CD8-positive, alpha-beta memory T cell (primary cell): Measurements from ENCODE around the gene SLC12A3. TPM values are rescaled to one million over a fixed set of nuclear protein-coding genes. Genes with fewer than 3 reads are reported as not detected.

Experiments used
- CTCF ChIA-PET: fragments of 350-600 bp; sonication (Branson Sonifier 250); formaldehyde crosslinking; loops from one replicate; lab custom pipeline; 2021; ENCODE audit warnings: antibody characterized with exemption; lab: Charles Lee
- POLR2A ChIA-PET: fragments of 350-600 bp; sonication (Branson Sonifier 250); formaldehyde crosslinking; loops from one replicate; lab custom pipeline; 2021; ENCODE audit warnings: antibody characterized with exemption; lab: Charles Lee
- DNase-seq, 5 donors: peaks; one replicate each; pipeline versions ENCODE4 v3.0.0 to v3.0.0-alpha.2; 2020 to 2022; ENCODE audit warnings: mixed read lengths in 1 of 5
- H3K27ac ChIP-seq: one replicate; pipeline ENCODE4 v1.7.0; 2013; ENCODE audit warnings: low read depth, mild to moderate bottlenecking, low read length, moderate library complexity
- H3K27me3 ChIP-seq: 2 replicates; pipeline ENCODE4 v1.7.0; 2013; ENCODE audit warnings: low read length, mild to moderate bottlenecking; ENCODE audit not compliant: insufficient read depth, poor library complexity, severe bottlenecking
- H3K36me3 ChIP-seq: 2 replicates; pipeline ENCODE4 v1.7.0; 2013; ENCODE audit warnings: mild to moderate bottlenecking, low read length, moderate library complexity; ENCODE audit not compliant: insufficient read depth
- H3K4me1 ChIP-seq: 2 replicates; pipeline ENCODE4 v1.7.0; 2013; ENCODE audit warnings: mild to moderate bottlenecking, low read length, moderate library complexity; ENCODE audit not compliant: insufficient read depth
- H3K4me3 ChIP-seq: 2 replicates; pipeline ENCODE4 v1.7.0; 2013; ENCODE audit warnings: mild to moderate bottlenecking, low read length
- H3K9me3 ChIP-seq: 2 replicates; pipeline ENCODE4 v1.7.0; 2013; ENCODE audit warnings: mild to moderate bottlenecking, low read length
- H3K27ac Mint-ChIP-seq, 8 donors: one replicate each; pipeline ENCODE4 v1.8.0; 2020 to 2021; ENCODE audit warnings: mixed read lengths in 8 of 8, mild to moderate bottlenecking in 6 of 8, inconsistent platforms in 3 of 8, moderate library complexity in 3 of 8
- H3K27me3 Mint-ChIP-seq, 2 donors: one replicate each; pipeline ENCODE4 v1.8.0; 2020 to 2021; ENCODE audit warnings: mixed read lengths in 2 of 2, mild to moderate bottlenecking in 1 of 2, moderate library complexity in 1 of 2
- H3K36me3 Mint-ChIP-seq, 3 donors: one replicate each; pipeline ENCODE4 v1.8.0; 2020 to 2021; ENCODE audit warnings: mixed read lengths in 3 of 3, inconsistent platforms in 1 of 3, mild to moderate bottlenecking in 1 of 3
- H3K4me1 Mint-ChIP-seq, 3 donors: one replicate each; pipeline ENCODE4 v1.8.0; 2020 to 2021; ENCODE audit warnings: mixed read lengths in 3 of 3, inconsistent platforms in 1 of 3, mild to moderate bottlenecking in 1 of 3
- H3K4me3 Mint-ChIP-seq, 7 donors: one replicate each; pipeline ENCODE4 v1.8.0; 2020 to 2021; ENCODE audit warnings: mixed read lengths in 7 of 7, mild to moderate bottlenecking in 6 of 7, moderate library complexity in 4 of 7, inconsistent platforms in 2 of 7
- H3K9me3 Mint-ChIP-seq, 5 donors: one replicate each; pipeline ENCODE4 v1.8.0; 2020 to 2022; ENCODE audit warnings: mixed read lengths in 5 of 5, mild to moderate bottlenecking in 3 of 5, moderate library complexity in 2 of 5, inconsistent platforms in 1 of 5
- polyA plus RNA-seq: library from polyadenylated mRNA; unstranded; fragments of 300-500 nt; fragmentation: Illumina TruSeq; gene quantifications from one replicate; pipeline ENCODE4 v1.2.3, GENCODE V29; 2021
- total RNA-seq, 2 experiments: library from RNA; stranded (reverse); gene quantifications; one replicate each; pipeline ENCODE4 v1.2.3, GENCODE V29; 2021

Gene SLC12A3
- total and polyA plus RNA-seq, 3 experiments from 2014 or later = not detected

DNA sequence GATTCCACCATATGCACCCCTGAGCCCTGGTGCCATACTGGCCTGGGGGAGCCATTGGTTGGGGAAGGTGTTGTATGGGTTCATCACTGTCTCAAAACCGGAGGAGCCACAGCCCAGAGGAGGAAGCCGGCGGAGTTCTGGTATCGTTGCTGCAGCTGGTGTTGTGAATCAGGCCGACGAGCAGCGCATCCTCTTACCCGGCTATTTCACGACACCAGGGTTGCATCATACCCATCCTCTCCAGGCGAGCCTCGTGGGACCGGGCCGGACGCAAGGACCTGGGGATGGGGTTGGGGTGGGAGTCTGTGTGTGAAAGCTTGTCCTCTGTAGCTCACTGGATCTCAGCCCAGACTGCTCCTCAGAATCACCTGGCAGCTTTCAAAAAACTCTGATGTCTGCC lies 6.6 kb upstream of the SLC12A3 start:
- CTCF ChIA-PET = interaction anchor here (0.6 to 3.4 kb wide), 2 partner anchors 10 to 735 kb away, joined by 3 to 19 read pairs; no protein-coding TSS in a partner anchor
- H3K27ac Mint-ChIP-seq = peak overlapping the region in 2 of 8 donors; percentile 42 to 80

DNA sequence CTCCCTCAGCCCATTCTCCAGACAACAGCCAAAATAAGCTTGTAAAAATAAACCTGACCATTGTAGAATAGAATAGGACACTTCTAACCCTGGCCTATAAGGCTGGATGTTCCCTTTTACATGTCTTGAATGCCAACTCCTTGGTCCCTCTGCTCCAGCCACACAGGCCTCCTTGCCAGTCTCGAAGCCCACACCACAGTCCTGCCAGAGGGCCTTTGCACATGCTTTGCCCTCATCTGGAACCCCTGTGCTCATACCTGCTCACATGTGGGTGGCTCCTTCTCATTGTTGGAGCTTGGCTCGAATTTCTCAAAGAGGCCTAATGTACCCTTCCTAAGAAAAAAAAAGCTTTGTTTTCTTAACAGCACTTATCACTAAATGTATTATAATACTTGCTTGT lies 5.4 kb upstream of the SLC12A3 start:
- no peak overlapping the region for H3K27ac ChIP-seq
- POLR2A ChIA-PET = interaction anchor here (1.3 kb wide), 1 partner anchor 12 kb away, joined by 3 read pairs; no protein-coding TSS in a partner anchor
- H3K4me1 ChIP-seq = peaks cover 50% of the 10 kb centered on the region
- CTCF ChIA-PET = interaction anchor here (1.0 to 3.4 kb wide), 3 partner anchors 9 to 128 kb away, joined by 3 to 19 read pairs (median 3); no protein-coding TSS in a partner anchor
- H3K4me1 Mint-ChIP-seq = peaks cover 42 to 58% (median 52%) of the 10 kb centered on the region in 3 donors
- H3K27ac Mint-ChIP-seq = peak overlapping the region in 7 of 8 donors; percentile 48 to 97 (median 94)
- H3K4me3 ChIP-seq = peak overlapping the region; percentile 32
- peak in 1 of 5 donors; percentile 19 for DNase-seq
- no peaks in the 10 kb centered on the region for H3K27me3 Mint-ChIP-seq
- no peaks in the 10 kb centered on the region for H3K9me3 Mint-ChIP-seq
- no peaks in the 10 kb centered on the region for H3K36me3 ChIP-seq
- H3K4me3 Mint-ChIP-seq = peak overlapping the region in 2 of 7 donors; percentile 3 to 85
- no peaks in the 10 kb centered on the region for H3K9me3 ChIP-seq
- H3K36me3 Mint-ChIP-seq = no peaks in the 10 kb centered on the region
- no peaks in the 10 kb centered on the region for H3K27me3 ChIP-seq

More for the DNA sequence above, 6.6 kb upstream of the SLC12A3 start:
- Mint-ChIP-seq H3K36me3 (no peaks in the 10 kb centered on the region), H3K9me3 (no peaks in the 10 kb centered on the region), H3K27me3 (no peaks in the 10 kb centered on the region), H3K4me3 (no peak overlapping the region), H3K4me1 (peaks cover 39 to 52% (median 48%) of the 10 kb centered on the region in 3 donors)
- POLR2A ChIA-PET = interaction anchor here (0.5 kb wide), 1 partner anchor 72 kb away, joined by 5 read pairs; no protein-coding TSS in a partner anchor
- Histone ChIP-seq H3K4me3 (no peak overlapping the region), H3K27ac (no peak overlapping the region), H3K9me3 (no peaks in the 10 kb centered on the region), H3K36me3 (no peaks in the 10 kb centered on the region), H3K4me1 (peaks cover 48% of the 10 kb centered on the region), H3K27me3 (no peaks in the 10 kb centered on the region)
- peak in 1 of 5 donors; percentile 37 for DNase-seq

DNA sequence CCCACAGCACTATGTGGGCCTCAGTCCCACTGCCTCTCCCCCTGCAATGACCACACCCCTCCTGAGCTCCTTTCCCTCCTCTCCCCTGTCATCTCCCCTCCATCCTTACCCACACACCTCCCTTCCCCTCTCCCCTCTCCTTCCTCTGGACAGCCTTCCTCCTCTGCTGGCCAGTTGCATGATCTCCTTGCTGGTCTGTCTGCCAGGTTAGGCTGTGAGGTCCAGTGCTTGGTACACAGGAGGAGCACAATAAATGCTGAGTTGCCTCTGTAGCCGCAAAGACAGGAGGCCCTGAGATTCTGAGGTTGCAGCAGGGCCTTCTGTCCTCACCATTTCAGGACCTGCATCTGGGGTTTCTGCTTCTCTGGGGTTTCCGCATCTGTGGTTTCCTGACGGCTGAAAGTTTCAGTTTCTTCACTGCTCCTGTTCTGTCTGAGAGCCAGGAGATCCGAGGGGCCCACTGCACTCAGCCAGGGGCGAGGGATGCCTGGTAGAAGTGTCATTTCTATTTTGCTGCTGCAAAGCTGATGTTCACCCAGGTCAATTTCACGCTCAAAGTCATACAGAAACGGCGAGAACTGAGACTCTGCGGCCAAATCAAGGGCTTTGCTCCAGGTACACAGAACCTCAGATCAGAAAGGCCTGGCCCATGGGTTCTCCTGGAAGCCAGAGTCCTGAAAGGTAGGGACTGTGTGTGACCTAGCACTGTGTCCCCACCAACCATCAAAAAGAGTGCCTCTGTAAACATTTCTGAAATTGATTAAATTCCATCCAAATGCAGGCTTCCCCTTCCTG lies 4.6 kb upstream of the SLC12A3 start:
- Mint-ChIP-seq H3K27me3 (no peaks in the 10 kb centered on the region), H3K4me3 (peak overlapping the region in 6 of 7 donors; percentile 73 to 87 (median 82)), H3K27ac (peak overlapping the region; percentile 43 to 97 (median 96)), H3K36me3 (no peaks in the 10 kb centered on the region), H3K9me3 (no peaks in the 10 kb centered on the region), H3K4me1 (peaks cover 42 to 61% (median 53%) of the 10 kb centered on the region in 3 donors)
- H3K9me3 ChIP-seq = no peaks in the 10 kb centered on the region
- H3K4me1 ChIP-seq = peaks cover 50% of the 10 kb centered on the region
- peak; percentile 17 to 69 (median 53) for DNase-seq
- POLR2A ChIA-PET = interaction anchor here (1.3 kb wide), 1 partner anchor 13 kb away, joined by 3 read pairs; no protein-coding TSS in a partner anchor
- CTCF ChIA-PET = interaction anchor here (0.9 to 3.4 kb wide), 4 partner anchors 8 to 181 kb away, joined by 3 to 19 read pairs (median 3); no protein-coding TSS in a partner anchor
- H3K27ac ChIP-seq = no peak overlapping the region
- H3K4me3 ChIP-seq = peak overlapping the region; percentile 27
- H3K36me3 ChIP-seq = no peaks in the 10 kb centered on the region
- H3K27me3 ChIP-seq = no peaks in the 10 kb centered on the region

DNA sequence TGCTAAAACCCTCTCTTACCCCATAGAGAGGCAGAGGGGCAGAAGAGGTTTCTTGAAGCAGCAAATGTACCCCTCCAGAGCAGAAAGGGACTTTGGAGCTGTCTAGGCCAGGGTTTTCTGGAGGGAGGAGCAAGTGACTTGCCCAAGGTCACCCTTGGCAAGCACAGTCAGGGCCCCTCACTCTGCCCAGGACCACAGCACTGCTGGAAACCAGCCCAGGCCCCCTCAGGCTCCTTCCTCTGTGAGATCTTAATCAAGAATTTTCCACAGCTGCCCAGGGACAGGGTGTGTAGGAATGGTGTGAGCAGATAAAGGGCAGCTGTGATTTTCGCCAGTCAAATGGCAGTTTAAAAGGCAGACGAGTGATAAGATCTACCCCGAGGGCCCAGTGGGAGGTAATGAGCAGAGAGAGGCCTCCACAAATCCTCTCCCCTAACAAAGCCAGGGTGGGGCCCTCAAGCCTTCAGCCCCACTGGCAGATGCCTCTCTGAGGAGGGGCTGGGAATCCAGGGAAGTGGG lies 3.9 kb upstream of the SLC12A3 start:
- Histone ChIP-seq H3K27ac (no peak overlapping the region), H3K9me3 (no peaks in the 10 kb centered on the region), H3K36me3 (no peaks in the 10 kb centered on the region), H3K4me3 (peak overlapping the region; percentile 27), H3K27me3 (no peaks in the 10 kb centered on the region), H3K4me1 (peaks cover 50% of the 10 kb centered on the region)
- Mint-ChIP-seq H3K4me3 (peak overlapping the region in 6 of 7 donors; percentile 47 to 87 (median 82)), H3K9me3 (no peaks in the 10 kb centered on the region), H3K27ac (peak overlapping the region; percentile 43 to 97 (median 96)), H3K36me3 (no peaks in the 10 kb centered on the region), H3K27me3 (no peaks in the 10 kb centered on the region), H3K4me1 (peaks cover 42 to 61% (median 53%) of the 10 kb centered on the region in 3 donors)
- ChIA-PET POLR2A (no interaction called here), CTCF (interaction anchor here (0.6 to 3.4 kb wide), 4 partner anchors 7 to 180 kb away, joined by 3 to 19 read pairs (median 3); no protein-coding TSS in a partner anchor)
- DNase-seq = no peak

DNA sequence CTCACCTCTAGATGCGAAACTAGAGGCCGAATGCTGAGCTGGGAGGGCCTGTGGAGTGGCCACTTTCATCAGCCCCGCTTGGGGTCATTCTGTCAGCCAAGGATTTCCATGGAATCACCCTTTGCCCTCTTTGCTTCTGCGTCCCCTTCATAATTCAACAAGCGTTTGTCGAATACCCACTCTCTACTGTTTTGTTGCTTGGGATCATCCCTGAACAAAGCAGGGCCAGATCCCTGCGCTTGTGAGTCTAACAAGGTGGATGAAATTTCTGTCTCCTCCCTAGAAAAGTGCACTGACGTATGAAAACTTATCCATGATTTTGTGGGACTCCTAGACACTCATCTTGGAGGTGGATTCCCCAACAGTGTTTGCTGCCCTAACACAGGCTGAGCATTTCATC lies 3.3 kb upstream of the SLC12A3 start:
- H3K27me3 Mint-ChIP-seq = no peaks in the 10 kb centered on the region
- CTCF ChIA-PET = interaction anchor here (0.9 to 1.4 kb wide), 2 partner anchors 90 to 180 kb away, joined by 3 read pairs; no protein-coding TSS in a partner anchor
- no peaks in the 10 kb centered on the region for H3K36me3 Mint-ChIP-seq
- H3K27ac Mint-ChIP-seq = peak overlapping the region; percentile 43 to 97 (median 94)
- no peaks in the 10 kb centered on the region for H3K36me3 ChIP-seq
- POLR2A ChIA-PET = no interaction called here
- peak overlapping the region in 6 of 7 donors; percentile 42 to 83 (median 73) for H3K4me3 Mint-ChIP-seq
- no peaks in the 10 kb centered on the region for H3K9me3 Mint-ChIP-seq
- DNase-seq = no peak
- H3K4me1 Mint-ChIP-seq = peaks cover 42 to 61% (median 53%) of the 10 kb centered on the region in 3 donors
- no peaks in the 10 kb centered on the region for H3K27me3 ChIP-seq
- H3K9me3 ChIP-seq = no peaks in the 10 kb centered on the region
- no peak overlapping the region for H3K27ac ChIP-seq
- H3K4me3 ChIP-seq = no peak overlapping the region
- peaks cover 50% of the 10 kb centered on the region for H3K4me1 ChIP-seq

DNA sequence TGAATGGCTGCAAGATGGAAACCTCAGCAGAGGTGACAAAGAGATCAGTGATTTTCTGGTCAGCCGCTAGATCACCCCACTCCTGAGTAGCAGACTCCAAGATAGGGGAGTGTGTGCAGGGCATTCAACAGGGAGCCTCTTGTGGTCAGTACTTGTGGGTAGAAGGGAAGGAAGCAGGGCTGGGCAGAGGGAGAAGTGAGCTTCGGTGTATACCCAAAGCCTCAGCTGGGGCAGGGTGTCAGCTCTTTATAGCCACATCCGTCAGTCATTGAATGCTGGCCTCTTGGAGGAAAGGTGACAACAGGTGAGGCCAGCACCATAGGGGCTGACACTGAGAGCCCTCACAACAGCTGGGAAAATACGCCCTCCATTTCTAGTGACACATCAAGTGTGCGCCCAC lies 2.2 kb upstream of the SLC12A3 start:
- no peaks in the 10 kb centered on the region for H3K27me3 Mint-ChIP-seq
- DNase-seq = peak in 1 of 5 donors; percentile 17
- Histone ChIP-seq H3K4me3 (no peak overlapping the region), H3K4me1 (peaks cover 50% of the 10 kb centered on the region), H3K36me3 (no peaks in the 10 kb centered on the region), H3K27me3 (no peaks in the 10 kb centered on the region), H3K27ac (no peak overlapping the region), H3K9me3 (no peaks in the 10 kb centered on the region)
- H3K27ac Mint-ChIP-seq = peak overlapping the region; percentile 66 to 97 (median 80)
- H3K4me1 Mint-ChIP-seq = peaks cover 47 to 68% (median 55%) of the 10 kb centered on the region in 3 donors
- peak overlapping the region in 6 of 7 donors; percentile 27 to 72 (median 53) for H3K4me3 Mint-ChIP-seq
- CTCF ChIA-PET = interaction anchor here (0.9 to 2.4 kb wide), 5 partner anchors 9 to 179 kb away, joined by 3 to 12 read pairs (median 3); no protein-coding TSS in a partner anchor
- no peaks in the 10 kb centered on the region for H3K36me3 Mint-ChIP-seq
- POLR2A ChIA-PET = interaction anchor here (0.5 to 1.2 kb wide), 5 partner anchors 9 to 323 kb away, joined by 3 to 8 read pairs (median 3); partner anchors contain the start of genes HERPUD1, PSME3IP1 and RSPRY1
- no peaks in the 10 kb centered on the region for H3K9me3 Mint-ChIP-seq

DNA sequence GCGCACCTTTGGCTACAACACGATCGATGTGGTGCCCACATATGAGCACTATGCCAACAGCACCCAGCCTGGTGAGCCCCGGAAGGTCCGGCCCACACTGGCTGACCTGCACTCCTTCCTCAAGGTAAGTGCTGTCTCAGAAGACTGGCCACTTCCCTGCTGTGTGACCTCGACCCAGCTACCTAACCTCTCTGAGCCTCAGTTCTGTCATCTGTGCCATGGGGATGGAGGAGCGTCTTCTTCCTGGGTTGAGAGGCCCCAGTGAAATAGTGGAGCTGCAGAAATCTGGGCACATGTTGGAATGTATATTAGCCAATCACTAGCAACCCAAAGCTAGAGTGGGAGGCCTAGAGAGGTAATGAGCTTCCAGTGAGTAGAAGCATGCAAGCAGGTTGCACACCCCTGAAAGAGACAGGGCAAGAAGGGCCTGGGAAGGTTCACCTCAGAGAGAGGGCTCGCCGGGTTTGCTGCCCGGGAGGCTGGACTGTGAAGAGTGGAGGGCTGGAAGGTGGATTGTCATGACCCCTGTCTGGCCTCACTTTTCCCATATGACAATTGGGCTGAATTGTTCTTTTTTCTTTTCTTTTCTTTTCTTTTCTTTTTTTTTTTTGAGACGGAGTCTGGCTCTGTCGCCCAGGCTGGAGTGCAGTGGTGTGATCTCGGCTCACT lies 521 bp downstream of the SLC12A3 start:
- Histone ChIP-seq H3K4me3 (no peak overlapping the region), H3K9me3 (no peaks in the 10 kb centered on the region), H3K36me3 (no peaks in the 10 kb centered on the region), H3K27ac (no peak overlapping the region), H3K4me1 (peaks cover 31% of the 10 kb centered on the region), H3K27me3 (no peaks in the 10 kb centered on the region)
- H3K27me3 Mint-ChIP-seq = no peaks in the 10 kb centered on the region
- no peaks in the 10 kb centered on the region for H3K36me3 Mint-ChIP-seq
- ChIA-PET POLR2A (interaction anchor here (0.5 to 0.7 kb wide), 2 partner anchors 37 to 64 kb away, joined by 3 to 4 read pairs; no protein-coding TSS in a partner anchor), CTCF (interaction anchor here (2.3 to 4.5 kb wide), 3 partner anchors 9 to 92 kb away, joined by 8 to 27 read pairs (median 16); no protein-coding TSS in a partner anchor)
- DNase-seq = no peak
- H3K9me3 Mint-ChIP-seq = no peaks in the 10 kb centered on the region
- no peak overlapping the region for H3K27ac Mint-ChIP-seq
- no peak overlapping the region for H3K4me3 Mint-ChIP-seq
- peaks cover 36 to 44% (median 37%) of the 10 kb centered on the region in 3 donors for H3K4me1 Mint-ChIP-seq
